Measurements from ENCODE around the gene PUSL1.
A peak's percentile ranks its signal among the peaks of the same experiment; 100 is the strongest.

Gene PUSL1

DNA sequence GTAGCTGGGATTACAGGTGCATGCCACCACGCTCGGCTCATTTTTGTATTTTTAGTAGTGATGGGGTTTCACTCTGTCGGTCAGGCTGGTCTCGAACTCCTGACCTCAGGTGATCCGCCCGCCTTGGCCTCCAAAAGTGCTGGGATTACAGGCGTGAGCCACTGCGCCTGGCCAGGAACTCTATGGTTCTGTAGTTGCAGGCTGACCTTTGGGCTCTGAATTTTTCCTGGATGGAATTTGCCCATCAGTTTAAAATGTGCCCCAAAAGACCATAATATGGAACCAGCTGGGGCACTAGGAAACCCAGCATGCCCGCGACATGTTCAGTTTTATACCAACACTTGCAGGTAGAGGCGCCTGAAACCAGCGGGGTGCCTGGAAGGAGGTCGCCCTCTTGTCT is 29.8 kb upstream of the PUSL1 start:
- DNase-seq (ENCODE audit: low read depth): no peak
- H3K4me3 ChIP-seq (ENCODE audit: control insufficient read depth, low read depth, low read length): no peak overlapping the region
- TF ChIP-seq, protein P1, sequence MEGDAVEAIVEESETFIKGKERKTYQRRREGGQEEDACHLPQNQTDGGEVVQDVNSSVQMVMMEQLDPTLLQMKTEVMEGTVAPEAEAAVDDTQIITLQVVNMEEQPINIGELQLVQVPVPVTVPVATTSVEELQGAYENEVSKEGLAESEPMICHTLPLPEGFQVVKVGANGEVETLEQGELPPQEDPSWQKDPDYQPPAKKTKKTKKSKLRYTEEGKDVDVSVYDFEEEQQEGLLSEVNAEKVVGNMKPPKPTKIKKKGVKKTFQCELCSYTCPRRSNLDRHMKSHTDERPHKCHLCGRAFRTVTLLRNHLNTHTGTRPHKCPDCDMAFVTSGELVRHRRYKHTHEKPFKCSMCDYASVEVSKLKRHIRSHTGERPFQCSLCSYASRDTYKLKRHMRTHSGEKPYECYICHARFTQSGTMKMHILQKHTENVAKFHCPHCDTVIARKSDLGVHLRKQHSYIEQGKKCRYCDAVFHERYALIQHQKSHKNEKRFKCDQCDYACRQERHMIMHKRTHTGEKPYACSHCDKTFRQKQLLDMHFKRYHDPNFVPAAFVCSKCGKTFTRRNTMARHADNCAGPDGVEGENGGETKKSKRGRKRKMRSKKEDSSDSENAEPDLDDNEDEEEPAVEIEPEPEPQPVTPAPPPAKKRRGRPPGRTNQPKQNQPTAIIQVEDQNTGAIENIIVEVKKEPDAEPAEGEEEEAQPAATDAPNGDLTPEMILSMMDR (IDR thresholded peaks at IDR 0.05; ENCODE audit: control insufficient read depth, insufficient read depth, low read depth, low read length, missing control alignments): no peak

DNA sequence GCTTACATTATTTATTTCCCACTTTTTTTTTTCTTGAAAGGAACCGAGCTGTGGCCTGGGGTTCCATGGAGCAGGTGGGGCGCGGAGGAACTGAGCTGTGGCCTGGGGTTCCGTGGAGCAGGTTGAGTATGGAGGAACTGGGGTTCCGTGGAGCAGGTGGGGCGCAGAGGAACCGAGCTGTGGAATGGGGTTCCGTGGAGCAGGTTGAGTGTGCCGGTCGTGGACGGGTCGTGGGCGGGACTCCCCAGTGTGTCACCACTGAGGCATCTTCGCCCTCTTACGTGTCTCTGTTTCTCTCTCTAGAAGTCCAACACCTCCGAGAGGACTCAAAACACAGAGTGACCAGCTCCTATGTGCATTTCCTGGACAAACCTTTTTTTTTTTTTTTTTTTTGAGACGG is 29.4 kb upstream of the PUSL1 start:
- no peak for DNase-seq (ENCODE audit: low read depth)
- TF ChIP-seq, protein P1 (IDR thresholded peaks at IDR 0.05; ENCODE audit: control insufficient read depth, insufficient read depth, low read depth, low read length, missing control alignments): no peak
- H3K4me3 ChIP-seq (ENCODE audit: control insufficient read depth, low read depth, low read length): no peak overlapping the region

DNA sequence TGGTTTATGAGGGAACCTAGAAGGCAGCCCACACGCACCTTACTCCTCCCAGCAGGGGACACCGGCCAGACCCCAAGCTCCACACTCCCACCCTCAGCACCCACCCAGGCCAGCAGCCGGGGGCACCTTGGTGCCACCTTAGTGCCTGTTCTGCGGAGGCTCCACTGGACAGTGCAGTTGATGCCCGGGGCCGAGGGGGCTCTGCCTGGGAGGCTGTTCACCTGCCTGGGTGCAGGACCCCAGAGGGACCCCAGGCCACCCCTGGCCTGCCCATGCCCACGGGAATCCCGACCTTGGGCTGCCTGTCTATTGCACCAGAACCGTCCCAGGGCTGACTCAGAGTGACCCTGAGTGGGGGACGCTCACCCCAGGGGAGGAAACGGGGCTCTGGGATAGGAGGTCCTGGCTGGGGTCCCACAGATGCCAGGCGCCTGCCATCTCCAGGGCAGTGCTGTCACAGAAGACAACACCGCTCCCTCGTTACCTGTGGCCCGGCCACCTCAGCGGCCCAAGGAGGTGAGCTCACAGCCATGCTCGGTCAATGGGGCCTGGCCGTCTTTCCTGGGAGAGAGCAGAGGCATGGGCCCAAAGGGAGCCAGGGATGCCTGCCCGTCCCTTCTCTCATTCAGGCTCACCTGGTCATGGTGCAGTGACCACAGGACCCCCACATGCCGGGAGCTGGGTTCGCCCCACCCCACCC is 27.5 kb upstream of the PUSL1 start:
- DNase-seq (ENCODE audit: low read depth): no peak
- TF ChIP-seq, protein P1 (IDR thresholded peaks at IDR 0.05; ENCODE audit: control insufficient read depth, insufficient read depth, low read depth, low read length, missing control alignments): no peak
- no peak overlapping the region for H3K4me3 ChIP-seq (ENCODE audit: control insufficient read depth, low read depth, low read length)

DNA sequence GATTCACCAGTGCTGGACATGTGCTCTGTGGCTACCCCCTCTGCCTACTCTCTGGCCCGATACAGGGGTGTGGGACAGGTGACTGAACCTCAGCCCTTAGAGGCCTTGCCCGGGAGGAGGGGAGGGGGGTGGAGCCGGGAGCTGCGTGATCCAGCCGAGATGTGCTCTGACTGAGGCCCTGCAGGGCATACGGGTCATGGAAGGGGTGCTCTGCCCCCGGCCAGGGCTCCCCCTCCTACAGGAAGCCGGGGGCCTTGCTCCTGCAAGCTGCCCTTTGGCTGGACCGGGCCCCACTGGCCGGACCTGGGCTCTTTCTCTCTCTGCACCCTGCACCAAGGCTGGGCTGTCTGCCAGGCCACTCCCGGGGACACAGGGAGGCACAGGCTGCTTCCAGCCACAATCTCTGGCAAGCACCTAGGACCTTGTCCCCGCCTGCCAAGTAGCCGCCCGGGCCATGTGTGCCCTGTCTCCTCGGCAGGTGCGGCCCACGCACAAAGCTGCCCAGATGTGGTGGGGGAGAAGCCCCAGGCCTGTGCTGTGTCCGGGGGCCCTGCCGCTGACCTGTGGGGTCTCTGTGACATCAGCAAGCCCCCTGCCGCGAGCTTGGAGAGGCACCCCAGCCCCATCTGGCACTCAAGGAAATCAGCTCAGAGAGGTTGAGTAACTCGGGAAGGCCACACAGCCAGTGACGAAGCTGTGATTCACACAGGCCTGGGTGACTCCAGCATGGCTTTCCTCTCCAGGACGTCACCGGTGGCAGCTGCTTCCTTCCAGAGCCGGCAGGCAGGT is 26.7 kb upstream of the PUSL1 start:
- DNase-seq (ENCODE audit: low read depth): no peak
- no peak overlapping the region for H3K4me3 ChIP-seq (ENCODE audit: control insufficient read depth, low read depth, low read length)
- TF ChIP-seq, protein P1 (IDR thresholded peaks at IDR 0.05; ENCODE audit: control insufficient read depth, insufficient read depth, low read depth, low read length, missing control alignments): no peak

DNA sequence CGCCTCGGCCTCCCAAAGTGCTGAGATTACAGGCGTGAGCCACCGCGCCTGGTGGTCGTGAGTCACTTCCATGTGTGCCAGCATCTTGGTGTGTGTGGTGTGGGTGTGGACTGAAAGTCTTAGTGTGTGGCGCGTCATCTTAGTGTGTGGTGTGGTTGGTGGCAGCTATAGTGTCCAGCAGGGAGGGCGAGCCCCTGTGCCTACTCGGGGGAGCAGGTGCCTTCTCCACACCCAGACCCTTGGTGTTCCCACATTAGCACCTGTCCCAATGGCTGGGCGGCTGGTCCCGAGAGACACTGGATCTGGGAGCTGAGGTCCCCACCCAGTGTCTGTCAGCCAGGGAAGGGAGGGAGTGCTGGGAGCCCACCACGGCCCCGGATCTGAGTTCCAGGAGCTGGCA is 25.4 kb upstream of the PUSL1 start:
- no peak overlapping the region for H3K4me3 ChIP-seq (ENCODE audit: control insufficient read depth, low read depth, low read length)
- TF ChIP-seq, protein P1 (IDR thresholded peaks at IDR 0.05; ENCODE audit: control insufficient read depth, insufficient read depth, low read depth, low read length, missing control alignments): no peak
- peak; percentile 24 for DNase-seq (ENCODE audit: low read depth)

DNA sequence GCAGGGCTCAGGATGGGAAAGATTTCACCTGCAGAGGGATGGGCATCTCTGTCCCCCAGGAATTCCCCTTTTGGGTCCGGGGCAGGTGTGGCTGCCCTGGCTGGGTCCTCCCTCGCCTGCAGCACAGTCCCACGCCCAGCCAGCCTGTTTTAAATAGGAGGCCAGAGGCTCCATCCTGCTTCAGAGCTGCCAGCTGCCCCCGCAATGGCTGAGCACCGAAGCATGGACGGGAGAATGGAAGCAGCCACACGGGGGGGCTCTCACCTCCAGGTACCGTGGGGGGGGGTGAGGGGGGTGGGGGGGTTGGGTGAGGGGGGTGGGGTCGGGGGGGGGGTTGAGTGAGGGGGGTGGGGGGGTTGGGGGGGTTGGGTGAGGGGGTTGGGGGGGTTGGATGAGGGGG is 24.6 kb upstream of the PUSL1 start:
- no peak overlapping the region for H3K4me3 ChIP-seq (ENCODE audit: control insufficient read depth, low read depth, low read length)
- no peak for DNase-seq (ENCODE audit: low read depth)
- TF ChIP-seq, protein P1 (IDR thresholded peaks at IDR 0.05; ENCODE audit: control insufficient read depth, insufficient read depth, low read depth, low read length, missing control alignments): no peak
